Measurements from ENCODE around the gene BRINP3.

The BRINP3 gene

GRCh38 chr1:190159146-190159545 lies 318.5 kb downstream of the BRINP3 start:
- no peaks in the 10 kb centered on the region for H3K36me3 ChIP-seq (replicated peaks)
- H3K27ac ChIP-seq, result no peak overlapping the region
- TF ChIP-seq CTCF (IDR thresholded peaks at IDR 0.05; ENCODE audit: low read depth, low read length, missing control alignments), result no peak
- H3K27me3 ChIP-seq (replicated peaks), result no peaks in the 10 kb centered on the region
- no peak for DNase-seq
- in situ Hi-C loops (cut with HindIII; ENCODE audit: low pct_ligation_motif_present, low sequenced_read_pairs), result no loop called here
- no peak overlapping the region for H3K4me3 ChIP-seq (ENCODE audit: low read depth, low read length)

GRCh38 chr1:190154744-190155143 lies 322.9 kb downstream of the BRINP3 start:
- Histone ChIP-seq H3K27me3 (replicated peaks) (no peaks in the 10 kb centered on the region), H3K36me3 (replicated peaks) (no peaks in the 10 kb centered on the region), H3K4me3 (ENCODE audit: low read depth, low read length) (no peak overlapping the region), H3K27ac (no peak overlapping the region)
- in situ Hi-C loops (cut with HindIII; ENCODE audit: low pct_ligation_motif_present, low sequenced_read_pairs), result no loop called here
- TF ChIP-seq CTCF (IDR thresholded peaks at IDR 0.05; ENCODE audit: low read depth, low read length, missing control alignments), result no peak
- DNase-seq, result no peak

- Histone ChIP-seq H3K27ac (no peak overlapping the region), H3K4me3 (ENCODE audit: low read depth, low read length) (no peak overlapping the region), H3K36me3 (replicated peaks) (no peaks in the 10 kb centered on the region), H3K27me3 (replicated peaks) (no peaks in the 10 kb centered on the region)
- DNase-seq, result no peak
- no peak for TF ChIP-seq CTCF (IDR thresholded peaks at IDR 0.05; ENCODE audit: low read depth, low read length, missing control alignments)
- in situ Hi-C loops (cut with HindIII; ENCODE audit: low pct_ligation_motif_present, low sequenced_read_pairs), result no loop called here
These were observed 330.0 kb downstream of the BRINP3 start for GRCh38 chr1:190147616-190148015.

GRCh38 chr1:190144650-190145049 lies 333.0 kb downstream of the BRINP3 start:
- no peak for TF ChIP-seq CTCF (IDR thresholded peaks at IDR 0.05; ENCODE audit: low read depth, low read length, missing control alignments)
- H3K36me3 ChIP-seq (replicated peaks), result no peaks in the 10 kb centered on the region
- H3K27ac ChIP-seq, result no peak overlapping the region
- in situ Hi-C loops (cut with HindIII; ENCODE audit: low pct_ligation_motif_present, low sequenced_read_pairs), result no loop called here
- H3K27me3 ChIP-seq (replicated peaks), result no peaks in the 10 kb centered on the region
- H3K4me3 ChIP-seq (ENCODE audit: low read depth, low read length), result no peak overlapping the region
- no peak for DNase-seq

- Histone ChIP-seq H3K36me3 (replicated peaks) (no peaks in the 10 kb centered on the region), H3K27me3 (replicated peaks) (no peaks in the 10 kb centered on the region), H3K27ac (no peak overlapping the region), H3K4me3 (ENCODE audit: low read depth, low read length) (no peak overlapping the region)
- TF ChIP-seq CTCF (IDR thresholded peaks at IDR 0.05; ENCODE audit: low read depth, low read length, missing control alignments), result no peak
- DNase-seq, result no peak
- in situ Hi-C loops (cut with HindIII; ENCODE audit: low pct_ligation_motif_present, low sequenced_read_pairs), result no loop called here
These were observed 337.0 kb downstream of the BRINP3 start for GRCh38 chr1:190140644-190141043.

GRCh38 chr1:190138702-190139101 lies 339.0 kb downstream of the BRINP3 start:
- in situ Hi-C loops (cut with HindIII; ENCODE audit: low pct_ligation_motif_present, low sequenced_read_pairs), result no loop called here
- Histone ChIP-seq H3K27ac (no peak overlapping the region), H3K27me3 (replicated peaks) (no peaks in the 10 kb centered on the region), H3K4me3 (ENCODE audit: low read depth, low read length) (no peak overlapping the region), H3K36me3 (replicated peaks) (no peaks in the 10 kb centered on the region)
- no peak for DNase-seq
- no peak for TF ChIP-seq CTCF (IDR thresholded peaks at IDR 0.05; ENCODE audit: low read depth, low read length, missing control alignments)

Measured in brain microvascular endothelial cell (primary cell).